HG02870 (cell line): ENCODE results near the gene PDHB.

Source experiments
- ATAC-seq: cut with Tn5 transposase; IDR thresholded peaks from one replicate; pipeline ENCODE4 v1.9.1; 2021; ENCODE audit warnings: mild to moderate bottlenecking, moderate library complexity; ENCODE audit not compliant: unreplicated experiment

Gene PDHB

GRCh38 chr3:58433400-58434167, at the start of gene PDHB:
PDHB (minus strand) TSS chr3:58433832; CDS start chr3:58433809, 23 bp downstream.
- ATAC-seq: peak; percentile 88

- no peak for ATAC-seq
Measured at GRCh38 chr3:58482917-58483636, 49.4 kb upstream of the PDHB start.

- no peak for ATAC-seq
Measured at GRCh38 chr3:58480309-58480708, 46.7 kb upstream of the PDHB start.

GRCh38 chr3:58478781-58479180, 45.1 kb upstream of the PDHB start:
- ATAC-seq: no peak

GRCh38 chr3:58474967-58475578, 41.4 kb upstream of the PDHB start:
- no peak for ATAC-seq

- ATAC-seq: no peak
Measured at GRCh38 chr3:58474348-58474911, 40.8 kb upstream of the PDHB start.

- ATAC-seq: no peak
Measured at GRCh38 chr3:58473275-58473674, 39.6 kb upstream of the PDHB start.

- no peak for ATAC-seq
Measured at GRCh38 chr3:58471025-58471887, 37.6 kb upstream of the PDHB start.

GRCh38 chr3:58470363-58471024, 36.9 kb upstream of the PDHB start:
- ATAC-seq: no peak

GRCh38 chr3:58469096-58469495, 35.5 kb upstream of the PDHB start:
- ATAC-seq: no peak

- no peak for ATAC-seq
Measured at GRCh38 chr3:58466899-58467563, 33.4 kb upstream of the PDHB start.

- no peak for ATAC-seq
Measured at GRCh38 chr3:58464866-58465265, 31.2 kb upstream of the PDHB start.

GRCh38 chr3:58463942-58464271, 30.3 kb upstream of the PDHB start:
- no peak for ATAC-seq

GRCh38 chr3:58463181-58463941, 29.7 kb upstream of the PDHB start:
- ATAC-seq: peak; percentile 68

GRCh38 chr3:58462829-58463180, 29.2 kb upstream of the PDHB start:
- no peak for ATAC-seq

- ATAC-seq: no peak
Measured at GRCh38 chr3:58459160-58459559, 25.5 kb upstream of the PDHB start.

GRCh38 chr3:58452176-58452575, 18.5 kb upstream of the PDHB start:
- ATAC-seq: no peak

GRCh38 chr3:58441514-58442450, 8.2 kb upstream of the PDHB start:
- ATAC-seq: no peak
